K562 (cell line): ENCODE measurements around the gene KCNQ4. TPM values are rescaled to one million over a fixed set of nuclear protein-coding genes. Genes with fewer than 3 reads are reported as not detected.

Experiments
- ATF2 ChIP-seq: sonication (generic); formaldehyde crosslinking; IDR thresholded peaks from 2 replicates; pipeline ENCODE4 v1.8.1; 2022; ENCODE audit warnings: missing genetic modification reagents
- CBFB ChIP-seq: sonication (generic); formaldehyde crosslinking; IDR thresholded peaks from 2 replicates; pipeline ENCODE4 v1.4.0; 2020; ENCODE audit warnings: mild to moderate bottlenecking, missing genetic modification reagents
- CBX3 ChIP-seq, 2 experiments: IDR thresholded peaks; 1 replicate in 1 of 2; 2 replicates in 1 of 2; pipeline ENCODE4 v1.6.1; 2012; ENCODE audit warnings: inconsistent platforms in 2 of 2, low read length in 2 of 2, borderline replicate concordance in 1 of 2, control low read depth in 1 of 2
- CC2D1A ChIP-seq: fragments of 450-650 bp; IDR thresholded peaks from 2 replicates; pipeline ENCODE4 v1.6.1; 2017; ENCODE audit warnings: mild to moderate bottlenecking
- CGGBP1 ChIP-seq: fragments of 250-450 bp; sonication (Bioruptor Pico); IDR thresholded peaks from 2 replicates; pipeline ENCODE4 v1.9.0; 2021; ENCODE audit warnings: mild to moderate bottlenecking
- COPS2 ChIP-seq: fragments of 450-650 bp; conservative IDR thresholded peaks from 2 replicates; pipeline ENCODE4 v1.6.1; 2016; ENCODE audit warnings: mild to moderate bottlenecking, moderate library complexity
- CXXC5 ChIP-seq: fragments of 250-450 bp; sonication (Bioruptor Pico); IDR thresholded peaks from 2 replicates; pipeline ENCODE4 v1.8.0; 2022; ENCODE audit warnings: inconsistent platforms, mild to moderate bottlenecking, moderate library complexity
- HCFC1 ChIP-seq: IDR thresholded peaks from 2 replicates; pipeline ENCODE4 v1.6.1; 2012; ENCODE audit warnings: low read depth, low read length, improper control_type of control experiment
- MAX ChIP-seq: sonication (generic); formaldehyde crosslinking; IDR thresholded peaks from 2 replicates; pipeline ENCODE4 v1.9.0; 2022; ENCODE audit warnings: mild to moderate bottlenecking, missing genetic modification reagents
- MBD2 ChIP-seq: sonication (generic); IDR thresholded peaks from 2 replicates; pipeline ENCODE4 v1.6.1; 2016; ENCODE audit warnings: low read depth, borderline replicate concordance
- MNT ChIP-seq, 2 experiments: fragments of 450-650 bp; conservative IDR thresholded peaks; 2 replicates each; pipeline ENCODE4 v1.6.1; 2017; ENCODE audit warnings: mild to moderate bottlenecking in 2 of 2, moderate library complexity in 2 of 2
- MTA3 ChIP-seq: fragments of 450-650 bp; formaldehyde crosslinking; IDR thresholded peaks from 2 replicates; pipeline ENCODE4 v1.6.1; 2017; ENCODE audit warnings: mild to moderate bottlenecking, borderline replicate concordance
- NCOA1 ChIP-seq: fragments of 450-650 bp; IDR thresholded peaks from 2 replicates; pipeline ENCODE4 v1.6.1; 2016; ENCODE audit warnings: low read depth
- NELFE ChIP-seq: IDR thresholded peaks from 2 replicates; pipeline ENCODE4 v1.6.1; 2011; ENCODE audit warnings: mild to moderate bottlenecking; ENCODE audit not compliant: insufficient read depth, insufficient read length
- NFE2L1 ChIP-seq: fragments of 450-650 bp; IDR thresholded peaks from 2 replicates; pipeline ENCODE4 v1.6.1; 2016; ENCODE audit warnings: missing genetic modification characterization, low read depth, mild to moderate bottlenecking, missing compliant biosample characterization, moderate library complexity, borderline replicate concordance
- PHF20 ChIP-seq: fragments of 450-650 bp; IDR thresholded peaks from 2 replicates; pipeline ENCODE4 v1.6.1; 2018; ENCODE audit not compliant: partially characterized antibody
- PKNOX1 ChIP-seq: fragments of 450-650 bp; IDR thresholded peaks from 2 replicates; pipeline ENCODE4 v1.6.1; 2016
- POLR2A ChIP-seq: fragments of 450-650 bp; conservative IDR thresholded peaks from 2 replicates; pipeline ENCODE4 v1.6.1; 2016
- SMAD2 ChIP-seq: fragments of 150-350 bp; IDR thresholded peaks from 2 replicates; pipeline ENCODE4 v1.6.1; 2014; ENCODE audit warnings: low read depth, mild to moderate bottlenecking, low read length
- SPI1 ChIP-seq: IDR thresholded peaks from 2 replicates; pipeline ENCODE4 v1.6.1; 2011; ENCODE audit warnings: low read depth, low read length, control low read depth, borderline replicate concordance
- SRF ChIP-seq, 2 experiments: fragments of 250-450, 450-650 bp in 1 of 2; sonication (Bioruptor Pico) in 1 of 2; sonication (generic) in 1 of 2; formaldehyde crosslinking; IDR thresholded peaks; 2 replicates each; pipeline versions ENCODE4 v1.5.0 to v1.5.1; 2020 to 2022; ENCODE audit warnings: mild to moderate bottlenecking in 1 of 2, missing genetic modification reagents in 1 of 2
- TAF15 ChIP-seq: fragments of 200-400 bp; formaldehyde crosslinking; IDR thresholded peaks from 2 replicates; pipeline ENCODE4 v1.6.1; 2017; ENCODE audit warnings: mild to moderate bottlenecking, low read depth, low read length, moderate library complexity
- ZBTB34 ChIP-seq: fragments of 250-450 bp; sonication (Bioruptor Pico); IDR thresholded peaks from 2 replicates; pipeline ENCODE4 v1.8.0; 2021; ENCODE audit warnings: mild to moderate bottlenecking, moderate library complexity
- ZNF316 ChIP-seq: fragments of 450-650 bp; IDR thresholded peaks from 2 replicates; pipeline ENCODE4 v1.6.1; 2016
- ZNF41 ChIP-seq: fragments of 250-450 bp; sonication (Bioruptor Pico); conservative IDR thresholded peaks from 2 replicates; pipeline ENCODE4 v1.4.0; 2020; ENCODE audit warnings: mild to moderate bottlenecking
- polyA plus RNA-seq, 8 experiments: library from polyadenylated mRNA; depleted of rRNA in 4 of 8; stranded (reverse) in 5 of 8; unstranded in 3 of 8; fragments of >200 nt; fragmentation: Nextera tagmentation in 2 of 8; fragmentation: Illumina TruSeq in 1 of 8; extraction: Ambion mirVana in 2 of 8; extraction: Trizol in 1 of 8; gene quantifications; 2 replicates each; pipeline versions ENCODE4 v1.2.1 to v1.2.3, GENCODE V29; 2011 to 2014; ENCODE audit warnings: inconsistent platforms in 1 of 8, missing spikeins in 1 of 8
- total RNA-seq, 7 experiments: library from RNA; depleted of rRNA in 6 of 7; stranded (reverse); fragments of >200 nt in 6 of 7; fragmentation: Illumina TruSeq in 2 of 7; extraction: Trizol in 2 of 7; gene quantifications; 2 replicates each; pipeline versions ENCODE4 v1.2.1 to v1.2.3, GENCODE V29; 2011 to 2021; ENCODE audit warnings: low replicate concordance in 1 of 7

KCNQ4 gene
- total and polyA plus RNA-seq, 9 of the 15 experiments (the other 6 are each of a cell fraction or from before 2014, with no cell fraction given), result 0.07 to 4.1 (median 0.79) TPM

GRCh38 chr1:40808909-40809308 is 25.3 kb downstream of the KCNQ4 start (continued):
- TF ChIP-seq CBFB (CRISPR knock-in tag), result no peak
- no peak for TF ChIP-seq ATF2
- TF ChIP-seq NELFE, result no peak
- no peak for TF ChIP-seq ZBTB34 (CRISPR knock-in tag)
- no peak for TF ChIP-seq NFE2L1 (tag)
- TF ChIP-seq PHF20, result no peak
- peak; percentile 3; the same call in 1 of the 2 replicates for TF ChIP-seq SPI1
- 0 out of 2 replicates have a peak, but pooled peaks have one; percentile 28 for TF ChIP-seq ZNF41 (CRISPR knock-in tag)
- TF ChIP-seq MNT (conservative IDR thresholded peaks at IDR 0.05), result peak in 1 of 2 experiments; percentile 82; a peak in 3 of 4 replicates
- TF ChIP-seq HCFC1, result no peak
- 0 out of 4 replicates have a peak, but pooled peaks of 1 of the 2 experiments have one; percentile 26 for TF ChIP-seq SRF (CRISPR knock-in tag; IDR thresholded peaks at IDR 0.05)
- TF ChIP-seq COPS2, result no peak
- TF ChIP-seq ZNF316, result no peak
- peak; percentile 62 for TF ChIP-seq CXXC5 (CRISPR knock-in tag)
- no peak for TF ChIP-seq MBD2
- TF ChIP-seq SMAD2, result no peak
- no peak for TF ChIP-seq NCOA1
- TF ChIP-seq MTA3, result no peak
- no peak for TF ChIP-seq TAF15
- peak in 1 of 2 experiments; percentile 48; a peak in 1 of 3 replicates for TF ChIP-seq CBX3 (IDR thresholded peaks at IDR 0.05; ENCODE audit: borderline replicate concordance in 1 of 2, low read length in 2 of 2)
- TF ChIP-seq CGGBP1 (CRISPR knock-in tag), result no peak
- peak; percentile 70 for TF ChIP-seq MAX (CRISPR knock-in tag)
- TF ChIP-seq CC2D1A, result no peak
- peak; percentile 69 for TF ChIP-seq PKNOX1
- TF ChIP-seq POLR2A, result no peak
